Thoracic aorta (tissue), 2 donors: ENCODE measurements around the gene OSER1. TPM values are rescaled to one million over a fixed set of nuclear protein-coding genes. Genes with fewer than 3 reads are reported as not detected.
"Not testable (repeated sequence)": the region's sequence is repeated elsewhere in the genome, so short reads cannot be mapped to it uniquely, and the experiment has no call there.

ENCODE experiments used
- ATAC-seq: fragments of 150-250 bp; one replicate; pipeline ENCODE4 v1.8.0; 2017; ENCODE audit warnings: low read depth; ENCODE audit not compliant: insufficient number of reproducible peaks, low FRiP score
- DNase-seq: peaks from one replicate; pipeline ENCODE4 v3.0.0-alpha.2; 2020; ENCODE audit warnings: low spot score
- H3K27ac ChIP-seq, 2 donors: fragments of 200-600 bp; sonication (generic); 1 replicate in 1 of 2; 2 replicates in 1 of 2; pipeline ENCODE4 v1.5.1; 2016; ENCODE audit warnings: mild to moderate bottlenecking in 2 of 2, moderate library complexity in 2 of 2
- H3K27me3 ChIP-seq: fragments of 200-600 bp; sonication (generic); replicated peaks from 2 replicates; pipeline ENCODE4 v1.6.0; 2016; ENCODE audit warnings: mild to moderate bottlenecking; ENCODE audit not compliant: insufficient read depth
- H3K36me3 ChIP-seq: fragments of 200-600 bp; sonication (generic); one replicate; pipeline ENCODE4 v1.5.1; 2016
- H3K4me1 ChIP-seq, 2 donors: fragments of 200-600 bp; sonication (generic); 1 replicate in 1 of 2; 2 replicates in 1 of 2; pipeline versions ENCODE4 v1.5.1 to v1.6.0; 2016; ENCODE audit warnings: low read depth in 2 of 2, mild to moderate bottlenecking in 1 of 2; ENCODE audit not compliant: control insufficient read depth in 1 of 2
- H3K4me3 ChIP-seq: fragments of 200-600 bp; sonication (generic); 2 replicates; pipeline ENCODE4 v1.5.1; 2016; ENCODE audit warnings: mild to moderate bottlenecking
- H3K9me3 ChIP-seq: fragments of 200-600 bp; sonication (generic); 2 replicates; pipeline ENCODE4 v1.5.1; 2016
- total RNA-seq, 2 donors: library from RNA; depleted of rRNA; stranded (reverse); fragments of >200 nt; gene quantifications; one replicate each; pipeline versions ENCODE4 v1.1.0 to v1.2.3, GENCODE V29; 2016
- TF ChIP-seq, protein P1 (sequence below): fragments of 200-600 bp; sonication (generic); IDR thresholded peaks from one replicate; pipeline ENCODE4 v1.5.1; 2019; ENCODE audit warnings: antibody characterized with exemption

The OSER1 gene
- total RNA-seq, 2 donors from 2014 or later, result 33.6 to 34.4 TPM

DNA sequence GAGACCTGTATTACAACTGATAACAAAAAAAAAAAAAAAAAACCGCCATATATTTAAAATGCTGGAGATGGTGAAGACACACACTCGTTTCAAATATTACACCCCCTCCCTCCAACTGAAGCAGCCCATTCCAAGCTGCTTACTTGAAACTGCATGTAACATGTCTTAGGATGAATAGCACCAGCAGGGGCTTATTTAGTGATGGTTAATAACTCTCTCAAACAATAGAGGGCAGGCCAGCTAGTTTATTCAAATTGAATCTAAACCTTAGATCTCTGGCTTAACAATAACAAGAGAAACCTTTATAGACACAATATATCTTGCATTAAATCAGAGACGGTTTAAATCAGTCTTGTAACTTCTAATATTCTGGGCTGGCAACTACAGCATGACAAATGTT lies 14.3 kb downstream of the OSER1 start:
- DNase-seq, result no peak
- H3K27me3 ChIP-seq, result no peaks in the 10 kb centered on the region
- H3K27ac ChIP-seq, result no peak overlapping the region
- no peak overlapping the region for H3K4me3 ChIP-seq
- peaks cover 5 to 10% of the 10 kb centered on the region in 2 donors for H3K4me1 ChIP-seq
- TF ChIP-seq, protein P1, sequence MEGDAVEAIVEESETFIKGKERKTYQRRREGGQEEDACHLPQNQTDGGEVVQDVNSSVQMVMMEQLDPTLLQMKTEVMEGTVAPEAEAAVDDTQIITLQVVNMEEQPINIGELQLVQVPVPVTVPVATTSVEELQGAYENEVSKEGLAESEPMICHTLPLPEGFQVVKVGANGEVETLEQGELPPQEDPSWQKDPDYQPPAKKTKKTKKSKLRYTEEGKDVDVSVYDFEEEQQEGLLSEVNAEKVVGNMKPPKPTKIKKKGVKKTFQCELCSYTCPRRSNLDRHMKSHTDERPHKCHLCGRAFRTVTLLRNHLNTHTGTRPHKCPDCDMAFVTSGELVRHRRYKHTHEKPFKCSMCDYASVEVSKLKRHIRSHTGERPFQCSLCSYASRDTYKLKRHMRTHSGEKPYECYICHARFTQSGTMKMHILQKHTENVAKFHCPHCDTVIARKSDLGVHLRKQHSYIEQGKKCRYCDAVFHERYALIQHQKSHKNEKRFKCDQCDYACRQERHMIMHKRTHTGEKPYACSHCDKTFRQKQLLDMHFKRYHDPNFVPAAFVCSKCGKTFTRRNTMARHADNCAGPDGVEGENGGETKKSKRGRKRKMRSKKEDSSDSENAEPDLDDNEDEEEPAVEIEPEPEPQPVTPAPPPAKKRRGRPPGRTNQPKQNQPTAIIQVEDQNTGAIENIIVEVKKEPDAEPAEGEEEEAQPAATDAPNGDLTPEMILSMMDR, result no peak
- H3K36me3 ChIP-seq, result peaks cover 36% of the 10 kb centered on the region
- H3K9me3 ChIP-seq, result no peaks in the 10 kb centered on the region
- ATAC-seq, result no peak

DNA sequence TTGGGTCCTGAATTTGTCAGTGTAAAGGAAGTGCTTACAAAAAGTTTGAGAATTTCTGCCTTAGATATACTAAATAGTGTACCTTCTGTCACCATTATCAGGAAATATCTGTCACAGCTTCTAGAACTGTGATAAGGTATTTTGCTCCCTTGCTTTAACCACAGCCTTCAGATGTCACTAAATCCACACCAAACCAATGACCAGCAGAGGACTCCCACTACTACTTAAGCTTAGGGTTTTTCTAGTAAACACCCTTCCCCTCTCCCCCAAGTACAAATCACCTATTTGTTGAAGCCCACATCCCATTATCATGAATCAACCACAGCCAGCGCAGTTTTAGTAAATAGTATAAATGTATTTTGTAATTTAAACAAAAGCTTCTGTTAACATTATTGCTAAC lies 15.0 kb downstream of the OSER1 start:
- H3K4me1 ChIP-seq, result peaks cover 5 to 10% of the 10 kb centered on the region in 2 donors
- no peak overlapping the region for H3K27ac ChIP-seq

GRCh38 chr20:44193801-44194200 lies 16.8 kb downstream of the OSER1 start:
- H3K27ac ChIP-seq, result no peak overlapping the region
- H3K36me3 ChIP-seq, result peaks cover 16% of the 10 kb centered on the region
- no peaks in the 10 kb centered on the region for H3K9me3 ChIP-seq
- DNase-seq (no peak), ATAC-seq (no peak)
- H3K4me3 ChIP-seq, result no peak overlapping the region
- peaks cover 0 to 12% of the 10 kb centered on the region in 2 donors for H3K4me1 ChIP-seq
- TF ChIP-seq, protein P1, result no peak
- no peaks in the 10 kb centered on the region for H3K27me3 ChIP-seq

More for the DNA sequence above, 15.0 kb downstream of the OSER1 start:
- no peak overlapping the region for H3K4me3 ChIP-seq
- DNase-seq (no peak), ATAC-seq (no peak)
- peaks cover 32% of the 10 kb centered on the region for H3K36me3 ChIP-seq
- TF ChIP-seq, protein P1, result no peak
- no peaks in the 10 kb centered on the region for H3K9me3 ChIP-seq
- H3K27me3 ChIP-seq, result no peaks in the 10 kb centered on the region

GRCh38 chr20:44191640-44192039 lies 18.9 kb downstream of the OSER1 start:
- H3K27me3 ChIP-seq, H3K27ac ChIP-seq, DNase-seq, ATAC-seq, H3K9me3 ChIP-seq, H3K4me3 ChIP-seq, H3K36me3 ChIP-seq: not testable (repeated sequence)
- peaks cover 3 to 26% of the 10 kb centered on the region in 2 donors for H3K4me1 ChIP-seq

DNA sequence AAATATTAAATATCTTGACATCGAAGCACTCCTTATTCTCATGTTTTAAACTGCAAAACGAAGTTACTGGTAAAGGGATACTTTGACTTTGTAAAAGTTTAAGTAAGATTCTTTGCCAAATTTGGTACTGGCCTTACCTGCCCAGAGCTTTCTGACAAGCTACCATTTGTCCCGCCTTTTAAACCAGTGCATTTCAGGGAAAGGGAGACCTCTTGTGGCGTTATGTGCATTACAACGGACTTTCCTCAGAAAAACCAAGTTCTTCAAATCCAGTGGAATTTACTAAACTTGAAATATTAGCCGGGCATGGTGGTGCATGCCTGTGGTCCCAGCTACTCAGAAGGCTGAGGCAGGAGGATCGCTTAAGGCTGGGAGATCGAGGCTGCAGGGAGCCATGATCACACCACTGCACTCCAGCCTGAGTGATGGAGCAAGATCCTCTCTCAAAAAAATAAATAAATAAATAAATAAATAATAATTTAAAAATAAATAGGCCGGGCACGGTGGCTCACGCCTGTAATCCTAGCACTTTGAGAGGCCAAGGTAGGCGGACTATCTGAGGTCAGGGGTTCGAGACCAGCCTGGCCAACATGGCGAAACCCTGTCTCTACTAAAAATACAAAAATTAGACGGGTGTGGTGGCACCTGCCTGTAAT lies 20.2 kb downstream of the OSER1 start:
- peaks cover 3 to 26% of the 10 kb centered on the region in 2 donors for H3K4me1 ChIP-seq
- TF ChIP-seq, protein P1, result peak; percentile 84
- H3K27me3 ChIP-seq, H3K36me3 ChIP-seq, DNase-seq, H3K4me3 ChIP-seq, H3K9me3 ChIP-seq, ATAC-seq, H3K27ac ChIP-seq: not testable (repeated sequence)

- peak overlapping the region; percentile 96 to 98 for H3K27ac ChIP-seq
- H3K9me3 ChIP-seq, result no peaks in the 10 kb centered on the region
- DNase-seq (no peak), ATAC-seq (no peak)
- no peaks in the 10 kb centered on the region for H3K27me3 ChIP-seq
- peaks cover 3 to 26% of the 10 kb centered on the region in 2 donors for H3K4me1 ChIP-seq
- no peaks in the 10 kb centered on the region for H3K36me3 ChIP-seq
- H3K4me3 ChIP-seq, result no peak overlapping the region
- TF ChIP-seq, protein P1, result no peak
Measured at GRCh38 chr20:44188752-44189151, 21.8 kb downstream of the OSER1 start.
